K562 (cell line): ENCODE results near the gene DNMT1. TPM values are rescaled to one million over a fixed set of nuclear protein-coding genes. Genes with fewer than 3 reads are reported as not detected.
A peak's percentile ranks its signal among the peaks of the same experiment; 100 is the strongest.

Experiments used
- AFF1 ChIP-seq, 2 experiments: fragments of 450-650 bp; IDR thresholded peaks; 2 replicates each; pipeline ENCODE4 v1.6.1; 2018; ENCODE audit warnings: mild to moderate bottlenecking in 2 of 2, low read depth in 1 of 2; ENCODE audit not compliant: partially characterized antibody in 2 of 2
- ATF4 ChIP-seq: fragments of 450-650 bp; formaldehyde crosslinking; IDR thresholded peaks from 2 replicates; pipeline ENCODE4 v1.4.0; 2022; ENCODE audit warnings: mild to moderate bottlenecking, moderate library complexity
- BRD4 ChIP-seq: fragments of 200-600 bp; sonication (generic); IDR thresholded peaks from 2 replicates; pipeline ENCODE4 v1.6.1; 2017; ENCODE audit warnings: inconsistent platforms
- CCNT2 ChIP-seq: IDR thresholded peaks from 2 replicates; pipeline ENCODE4 v1.6.1; 2011; ENCODE audit warnings: borderline replicate concordance, low read depth, mild to moderate bottlenecking, moderate library complexity, mixed read lengths, low read length; ENCODE audit not compliant: insufficient read length; ENCODE audit errors: extremely low read depth
- CHD4 ChIP-seq: fragments of 200-600 bp; sonication (generic); IDR thresholded peaks from 3 replicates; pipeline ENCODE4 v1.6.1; 2012; ENCODE audit warnings: low read depth, mild to moderate bottlenecking, mixed read lengths, low read length, inconsistent platforms; ENCODE audit not compliant: insufficient read depth, insufficient replicate concordance, poor library complexity, severe bottlenecking
- CREM ChIP-seq: IDR thresholded peaks from 2 replicates; pipeline ENCODE4 v1.6.1; 2014; ENCODE audit warnings: antibody characterized with exemption, low read depth
- FOXA1 ChIP-seq: fragments of 450-650 bp; IDR thresholded peaks from 2 replicates; pipeline ENCODE4 v1.6.1; 2016; ENCODE audit warnings: mild to moderate bottlenecking, borderline replicate concordance
- FOXJ2 ChIP-seq: fragments of 200-800 bp; sonication (Bioruptor generic); IDR thresholded peaks from 2 replicates; pipeline ENCODE4 v1.6.1; 2016; ENCODE audit warnings: missing genetic modification characterization, missing compliant biosample characterization
- HDAC3 ChIP-seq: fragments of 450-650 bp; IDR thresholded peaks from 2 replicates; pipeline ENCODE4 v1.6.1; 2018; ENCODE audit warnings: borderline replicate concordance, mild to moderate bottlenecking, moderate library complexity; ENCODE audit not compliant: partially characterized antibody
- HLTF ChIP-seq: fragments of 450-650 bp; IDR thresholded peaks from 2 replicates; pipeline ENCODE4 v1.6.1; 2016
- HNRNPLL ChIP-seq: fragments of 200-400 bp; formaldehyde crosslinking; IDR thresholded peaks from 2 replicates; pipeline ENCODE4 v1.6.1; 2017; ENCODE audit warnings: low read length, low read depth, mild to moderate bottlenecking; ENCODE audit not compliant: poor library complexity, severe bottlenecking
- NR2C2 ChIP-seq, 2 experiments: fragments of 200-800 bp in 1 of 2; sonication (Bioruptor generic) in 1 of 2; sonication (generic) in 1 of 2; formaldehyde crosslinking in 1 of 2; IDR thresholded peaks; 2 replicates each; pipeline versions ENCODE4 v1.6.1 to v1.8.0; 2016 to 2022; ENCODE audit warnings: mild to moderate bottlenecking in 1 of 2, missing compliant biosample characterization in 1 of 2, missing genetic modification characterization in 1 of 2, missing genetic modification reagents in 1 of 2
- PTRF ChIP-seq: fragments of 450-650 bp; IDR thresholded peaks from 2 replicates; pipeline ENCODE4 v1.6.1; 2016; ENCODE audit warnings: mild to moderate bottlenecking, missing genetic modification characterization, missing compliant biosample characterization
- RBM17 ChIP-seq: fragments of 200-400 bp; formaldehyde crosslinking; IDR thresholded peaks from 2 replicates; pipeline ENCODE4 v1.6.1; 2017; ENCODE audit warnings: low read depth, mild to moderate bottlenecking, low read length, borderline replicate concordance
- SP2 ChIP-seq: IDR thresholded peaks from 2 replicates; pipeline ENCODE4 v1.6.1; 2011; ENCODE audit warnings: mild to moderate bottlenecking, low read depth, low read length, moderate library complexity; ENCODE audit not compliant: poor library complexity, severe bottlenecking; ENCODE audit errors: extremely low read depth
- STAG1 ChIP-seq: sonication (generic); formaldehyde crosslinking; IDR thresholded peaks from 2 replicates; pipeline ENCODE4 v1.5.0; 2020; ENCODE audit warnings: missing genetic modification reagents, borderline replicate concordance
- STAT5B ChIP-seq: fragments of 250-450 bp; sonication (Bioruptor Pico); IDR thresholded peaks from 2 replicates; pipeline ENCODE4 v1.8.0; 2021; ENCODE audit warnings: mild to moderate bottlenecking, inconsistent platforms
- U2AF2 ChIP-seq: fragments of 200-400 bp; formaldehyde crosslinking; optimal IDR thresholded peaks from 2 replicates; pipeline ENCODE3; 2017; ENCODE audit warnings: low read depth, mild to moderate bottlenecking, low read length
- ZNF121 ChIP-seq: sonication (generic); formaldehyde crosslinking; conservative IDR thresholded peaks from 2 replicates; pipeline ENCODE4 v1.8.0; 2022; ENCODE audit warnings: missing genetic modification reagents
- ZNF253 ChIP-seq: fragments of 250-450 bp; sonication (Bioruptor Pico); conservative IDR thresholded peaks from 2 replicates; pipeline ENCODE4 v1.6.1; 2021; ENCODE audit warnings: mild to moderate bottlenecking
- ZNF507 ChIP-seq: conservative IDR thresholded peaks from 2 replicates; pipeline ENCODE4 v1.6.1; 2017; ENCODE audit warnings: missing genetic modification characterization, missing compliant biosample characterization
- ZNF561 ChIP-seq: fragments of 450-650 bp; formaldehyde crosslinking; conservative IDR thresholded peaks from 2 replicates; pipeline ENCODE4 v1.4.0; 2020; ENCODE audit warnings: mild to moderate bottlenecking, moderate library complexity
- ZNF57 ChIP-seq: fragments of 450-650 bp; formaldehyde crosslinking; IDR thresholded peaks from 2 replicates; pipeline ENCODE4 v1.4.0; 2020; ENCODE audit warnings: mild to moderate bottlenecking, moderate library complexity
- ZNF695 ChIP-seq: fragments of 450-650 bp; formaldehyde crosslinking; IDR thresholded peaks from 2 replicates; pipeline ENCODE4 v1.4.0; 2020; ENCODE audit warnings: mild to moderate bottlenecking, moderate library complexity
- polyA plus RNA-seq, 8 experiments: library from polyadenylated mRNA; depleted of rRNA in 4 of 8; stranded (reverse) in 5 of 8; unstranded in 3 of 8; fragments of >200 nt; fragmentation: Nextera tagmentation in 2 of 8; fragmentation: Illumina TruSeq in 1 of 8; extraction: Ambion mirVana in 2 of 8; extraction: Trizol in 1 of 8; gene quantifications; 2 replicates each; pipeline versions ENCODE4 v1.2.1 to v1.2.3, GENCODE V29; 2011 to 2014; ENCODE audit warnings: inconsistent platforms in 1 of 8, missing spikeins in 1 of 8
- total RNA-seq, 7 experiments: library from RNA; depleted of rRNA in 6 of 7; stranded (reverse); fragments of >200 nt in 6 of 7; fragmentation: Illumina TruSeq in 2 of 7; extraction: Trizol in 2 of 7; gene quantifications; 2 replicates each; pipeline versions ENCODE4 v1.2.1 to v1.2.3, GENCODE V29; 2011 to 2021; ENCODE audit warnings: low replicate concordance in 1 of 7

DNMT1 gene
- total and polyA plus RNA-seq, 9 of the 15 experiments (the other 6 are each of a cell fraction or from before 2014, with no cell fraction given), result 80.1 to 271 (median 121) TPM

- TF ChIP-seq FOXJ2 (tag), result peak; percentile 84; the same call in 1 of the 2 replicates
- no peak for TF ChIP-seq U2AF2
- TF ChIP-seq ZNF57 (CRISPR knock-in tag), result no peak
- no peak for TF ChIP-seq HNRNPLL
- no peak for TF ChIP-seq FOXA1
- TF ChIP-seq CCNT2, result peak; percentile 62
- TF ChIP-seq ZNF121 (CRISPR knock-in tag), result no peak
- TF ChIP-seq ZNF561 (CRISPR knock-in tag), result no peak
- no peak for TF ChIP-seq BRD4
- no peak for TF ChIP-seq HDAC3
- no peak for TF ChIP-seq RBM17
- no peak for TF ChIP-seq ATF4 (CRISPR knock-in tag)
- no peak for TF ChIP-seq AFF1 (IDR thresholded peaks at IDR 0.05; ENCODE audit: low read depth in 1 of 2, partially characterized antibody in 2 of 2)
- TF ChIP-seq HLTF, result no peak
- peak; percentile 62; the same call in 1 of the 2 replicates for TF ChIP-seq NR2C2 (CRISPR knock-in tag; IDR thresholded peaks at IDR 0.05)
- peak; percentile 51 for TF ChIP-seq NR2C2 (tag; IDR thresholded peaks at IDR 0.05)
- TF ChIP-seq CREM, result peak; percentile 98
- TF ChIP-seq SP2, result no peak
- no peak for TF ChIP-seq PTRF (tag)
- no peak for TF ChIP-seq ZNF507
- TF ChIP-seq STAG1 (CRISPR knock-in tag), result no peak
- TF ChIP-seq ZNF253, result no peak
- TF ChIP-seq CHD4, result no peak
- TF ChIP-seq ZNF695 (CRISPR knock-in tag), result no peak
- TF ChIP-seq STAT5B, result no peak
Measured at GRCh38 chr19:10106100-10106936, 88.4 kb downstream of the DNMT1 start, which contains the start of gene PPAN (continued).
